ENCODE results near the gene TMEM38B. TPM values are rescaled to one million over a fixed set of nuclear protein-coding genes. Genes with fewer than 3 reads are reported as not detected.

Gene TMEM38B, protein sequence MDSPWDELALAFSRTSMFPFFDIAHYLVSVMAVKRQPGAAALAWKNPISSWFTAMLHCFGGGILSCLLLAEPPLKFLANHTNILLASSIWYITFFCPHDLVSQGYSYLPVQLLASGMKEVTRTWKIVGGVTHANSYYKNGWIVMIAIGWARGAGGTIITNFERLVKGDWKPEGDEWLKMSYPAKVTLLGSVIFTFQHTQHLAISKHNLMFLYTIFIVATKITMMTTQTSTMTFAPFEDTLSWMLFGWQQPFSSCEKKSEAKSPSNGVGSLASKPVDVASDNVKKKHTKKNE
- total RNA-seq (2014; rRNA removed; shearing (Covaris generic)) (14.7 and 18.1 TPM in 2 replicates), polyA plus RNA-seq (2016; fragmentation: Nextera tagmentation; extraction: Ambion mirVana) (8.0 and 9.4 TPM in 2 replicates)
- long read RNA-seq, transcript TMEM38B-202 (6 exons, 3,525 nt) = major isoform, 10 of 11 reads
- long read RNA-seq, partial matches to known transcripts = 0 of 11 reads
- long read RNA-seq, other reads (novel, unspliced or antisense) = 1 of 11 reads

DNA sequence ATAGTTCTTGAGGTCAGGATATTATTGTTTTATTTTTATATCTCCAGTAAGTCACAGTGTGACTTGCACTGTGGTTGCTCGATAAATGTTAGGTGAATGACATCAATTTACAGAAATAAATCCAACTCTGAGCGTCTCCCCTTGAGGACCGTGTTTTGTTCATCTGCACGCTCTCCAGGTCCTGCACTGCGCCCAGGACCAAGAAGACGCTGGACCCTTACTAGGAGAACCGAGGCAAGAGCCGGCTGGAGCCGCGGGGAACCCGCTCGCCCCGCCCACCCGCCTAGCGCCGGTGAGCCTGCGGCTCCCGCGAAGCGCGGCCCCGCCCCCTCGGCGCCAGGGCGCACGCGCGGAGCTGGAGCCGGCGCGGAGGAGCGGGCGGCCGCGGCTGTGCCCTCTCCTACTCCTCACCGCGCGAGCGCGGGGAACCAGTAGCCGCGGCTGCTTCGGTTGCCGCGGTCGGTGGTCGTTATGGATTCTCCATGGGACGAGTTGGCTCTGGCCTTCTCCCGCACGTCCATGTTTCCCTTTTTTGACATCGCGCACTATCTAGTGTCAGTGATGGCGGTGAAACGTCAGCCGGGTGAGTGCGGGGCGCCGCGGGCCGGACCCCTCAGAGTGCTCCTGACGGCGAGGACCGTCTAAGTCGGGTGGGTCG, at the start of gene TMEM38B:
TSS of gene TMEM38B (plus strand) at position 352 of the 658 bp plus-strand sequence. CDS start at position 472, 120 bp downstream.
- peak within 1 kb of the TSS; percentile 87 for H3K4me2 ChIP-seq
- H3K9me2 ChIP-seq (ENCODE audit: insufficient read depth) = no peaks in the 10 kb centered on the region
- Mint-ChIP-seq H3K36me3 (ENCODE audit: low read depth) (no peaks in the 10 kb centered on the region), H3K9me3 (no peaks in the 10 kb centered on the region), H3K27ac (no peak within 1 kb of the TSS), H3K27me3 (ENCODE audit: insufficient read depth, low read depth, poor library complexity) (peaks cover 19% of the 10 kb centered on the region), H3K4me1 (peaks cover 7% of the 10 kb centered on the region; the same call in 2 of the 3 replicates), H3K4me3 (peak within 1 kb of the TSS; percentile 81)
- H3K4me3 ChIP-seq = peak within 1 kb of the TSS; percentile 68
- H3K4me1 ChIP-seq (ENCODE audit: insufficient read depth) = peaks cover 8% of the 10 kb centered on the region
- H3K36me3 ChIP-seq (ENCODE audit: insufficient read depth) = no peaks in the 10 kb centered on the region
- DNase-seq (ENCODE audit: low spot score) = peak; percentile 86
- no peaks in the 10 kb centered on the region; the same call in 1 of the 2 replicates for H4K20me1 ChIP-seq (replicated peaks; ENCODE audit: insufficient read depth)
- peak; percentile 92 for ATAC-seq
- no peaks in the 10 kb centered on the region for H3F3A ChIP-seq (replicated peaks; ENCODE audit: low read depth)
- peak; percentile 54; the same call in 1 of the 2 replicates for TF ChIP-seq POLR2AphosphoS5 (IDR thresholded peaks at IDR 0.05; ENCODE audit: low read depth)
- no peak for TF ChIP-seq ZNF114 (CRISPR knock-in tag; IDR thresholded peaks at IDR 0.05)
- H3K79me2 ChIP-seq (replicated peaks; ENCODE audit: insufficient read depth) = peaks cover 3% of the 10 kb centered on the region; the same call in 1 of the 2 replicates
- no peak within 1 kb of the TSS for H3K27ac ChIP-seq (ENCODE audit: low read depth)
- peak within 1 kb of the TSS; percentile 96 for H2AFZ ChIP-seq
- peaks cover 33% of the 10 kb centered on the region for H3K27me3 ChIP-seq (ENCODE audit: insufficient read depth)

DNA sequence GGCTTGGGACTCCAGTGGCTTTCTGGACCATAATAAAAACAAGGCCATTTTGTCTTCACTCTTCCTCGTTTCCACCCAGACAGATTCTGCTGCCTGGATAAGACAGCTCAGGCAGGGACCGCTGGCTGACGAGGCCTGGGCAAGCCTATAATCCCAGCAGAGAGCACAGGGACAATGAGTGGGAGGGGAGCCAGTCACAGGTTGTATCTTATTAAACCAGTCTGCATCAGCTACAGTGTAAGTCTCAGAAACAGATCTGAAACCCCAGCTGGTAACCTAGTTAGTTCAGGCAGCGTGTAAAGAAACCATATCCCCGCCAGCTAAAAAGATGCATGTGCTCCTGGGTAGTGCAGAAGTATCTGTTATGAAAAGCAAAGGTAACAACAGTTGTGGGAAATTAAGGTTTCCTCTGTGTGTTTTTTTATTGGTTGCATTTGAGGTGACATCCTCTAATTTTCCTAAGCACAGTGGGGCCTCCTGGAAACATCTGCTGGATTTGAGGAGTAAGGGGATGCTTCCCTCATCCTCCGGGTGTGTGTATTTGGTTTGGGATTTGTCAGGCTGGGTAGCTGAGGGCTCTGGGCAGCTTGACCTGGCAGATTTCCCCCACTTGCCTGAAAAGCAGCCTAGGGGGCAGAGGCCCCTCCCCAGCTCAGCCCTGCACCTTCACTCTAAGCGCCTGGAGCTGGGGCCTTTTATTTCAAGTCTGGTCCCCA, 47.3 kb upstream of the TMEM38B start:
- H3K27ac ChIP-seq (ENCODE audit: low read depth) = no peak overlapping the region
- Mint-ChIP-seq H3K9me3 (no peaks in the 10 kb centered on the region), H3K27ac (no peak overlapping the region), H3K36me3 (ENCODE audit: low read depth) (no peaks in the 10 kb centered on the region), H3K27me3 (ENCODE audit: insufficient read depth, low read depth, poor library complexity) (peaks cover 2% of the 10 kb centered on the region), H3K4me1 (peaks cover 13% of the 10 kb centered on the region), H3K4me3 (no peak overlapping the region)
- no peaks in the 10 kb centered on the region for H4K20me1 ChIP-seq (replicated peaks; ENCODE audit: insufficient read depth)
- no peaks in the 10 kb centered on the region for H3K36me3 ChIP-seq (ENCODE audit: insufficient read depth)
- H3K4me3 ChIP-seq = no peak overlapping the region
- no peaks in the 10 kb centered on the region for H3K79me2 ChIP-seq (replicated peaks; ENCODE audit: insufficient read depth)
- DNase-seq (ENCODE audit: low spot score) = no peak
- H3K9me2 ChIP-seq (ENCODE audit: insufficient read depth) = peaks cover 5% of the 10 kb centered on the region; the same call in 1 of the 2 replicates
- no peak overlapping the region for H3K4me2 ChIP-seq
- peak overlapping the region; percentile 78; the same call in 1 of the 2 replicates for H2AFZ ChIP-seq
- no peaks in the 10 kb centered on the region for H3F3A ChIP-seq (replicated peaks; ENCODE audit: low read depth)
- no peaks in the 10 kb centered on the region for H3K27me3 ChIP-seq (ENCODE audit: insufficient read depth)
- peaks cover 4% of the 10 kb centered on the region; the same call in 1 of the 2 replicates for H3K4me1 ChIP-seq (ENCODE audit: insufficient read depth)
- ATAC-seq = peak; percentile 34
- TF ChIP-seq, protein P1, sequence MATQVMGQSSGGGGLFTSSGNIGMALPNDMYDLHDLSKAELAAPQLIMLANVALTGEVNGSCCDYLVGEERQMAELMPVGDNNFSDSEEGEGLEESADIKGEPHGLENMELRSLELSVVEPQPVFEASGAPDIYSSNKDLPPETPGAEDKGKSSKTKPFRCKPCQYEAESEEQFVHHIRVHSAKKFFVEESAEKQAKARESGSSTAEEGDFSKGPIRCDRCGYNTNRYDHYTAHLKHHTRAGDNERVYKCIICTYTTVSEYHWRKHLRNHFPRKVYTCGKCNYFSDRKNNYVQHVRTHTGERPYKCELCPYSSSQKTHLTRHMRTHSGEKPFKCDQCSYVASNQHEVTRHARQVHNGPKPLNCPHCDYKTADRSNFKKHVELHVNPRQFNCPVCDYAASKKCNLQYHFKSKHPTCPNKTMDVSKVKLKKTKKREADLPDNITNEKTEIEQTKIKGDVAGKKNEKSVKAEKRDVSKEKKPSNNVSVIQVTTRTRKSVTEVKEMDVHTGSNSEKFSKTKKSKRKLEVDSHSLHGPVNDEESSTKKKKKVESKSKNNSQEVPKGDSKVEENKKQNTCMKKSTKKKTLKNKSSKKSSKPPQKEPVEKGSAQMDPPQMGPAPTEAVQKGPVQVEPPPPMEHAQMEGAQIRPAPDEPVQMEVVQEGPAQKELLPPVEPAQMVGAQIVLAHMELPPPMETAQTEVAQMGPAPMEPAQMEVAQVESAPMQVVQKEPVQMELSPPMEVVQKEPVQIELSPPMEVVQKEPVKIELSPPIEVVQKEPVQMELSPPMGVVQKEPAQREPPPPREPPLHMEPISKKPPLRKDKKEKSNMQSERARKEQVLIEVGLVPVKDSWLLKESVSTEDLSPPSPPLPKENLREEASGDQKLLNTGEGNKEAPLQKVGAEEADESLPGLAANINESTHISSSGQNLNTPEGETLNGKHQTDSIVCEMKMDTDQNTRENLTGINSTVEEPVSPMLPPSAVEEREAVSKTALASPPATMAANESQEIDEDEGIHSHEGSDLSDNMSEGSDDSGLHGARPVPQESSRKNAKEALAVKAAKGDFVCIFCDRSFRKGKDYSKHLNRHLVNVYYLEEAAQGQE (IDR thresholded peaks at IDR 0.05; ENCODE audit: unreplicated experiment) = no peak
- TF ChIP-seq EZH2phosphoT487 (IDR thresholded peaks at IDR 0.05; ENCODE audit: unreplicated experiment) (no peak), ZNF331 (CRISPR knock-in tag; IDR thresholded peaks at IDR 0.05; ENCODE audit: low read depth) (no peak), CREB1 (CRISPR knock-in tag; IDR thresholded peaks at IDR 0.05; ENCODE audit: low read depth) (no peak), ZNF114 (CRISPR knock-in tag; IDR thresholded peaks at IDR 0.05) (no peak)
- TF ChIP-seq, protein P2, sequence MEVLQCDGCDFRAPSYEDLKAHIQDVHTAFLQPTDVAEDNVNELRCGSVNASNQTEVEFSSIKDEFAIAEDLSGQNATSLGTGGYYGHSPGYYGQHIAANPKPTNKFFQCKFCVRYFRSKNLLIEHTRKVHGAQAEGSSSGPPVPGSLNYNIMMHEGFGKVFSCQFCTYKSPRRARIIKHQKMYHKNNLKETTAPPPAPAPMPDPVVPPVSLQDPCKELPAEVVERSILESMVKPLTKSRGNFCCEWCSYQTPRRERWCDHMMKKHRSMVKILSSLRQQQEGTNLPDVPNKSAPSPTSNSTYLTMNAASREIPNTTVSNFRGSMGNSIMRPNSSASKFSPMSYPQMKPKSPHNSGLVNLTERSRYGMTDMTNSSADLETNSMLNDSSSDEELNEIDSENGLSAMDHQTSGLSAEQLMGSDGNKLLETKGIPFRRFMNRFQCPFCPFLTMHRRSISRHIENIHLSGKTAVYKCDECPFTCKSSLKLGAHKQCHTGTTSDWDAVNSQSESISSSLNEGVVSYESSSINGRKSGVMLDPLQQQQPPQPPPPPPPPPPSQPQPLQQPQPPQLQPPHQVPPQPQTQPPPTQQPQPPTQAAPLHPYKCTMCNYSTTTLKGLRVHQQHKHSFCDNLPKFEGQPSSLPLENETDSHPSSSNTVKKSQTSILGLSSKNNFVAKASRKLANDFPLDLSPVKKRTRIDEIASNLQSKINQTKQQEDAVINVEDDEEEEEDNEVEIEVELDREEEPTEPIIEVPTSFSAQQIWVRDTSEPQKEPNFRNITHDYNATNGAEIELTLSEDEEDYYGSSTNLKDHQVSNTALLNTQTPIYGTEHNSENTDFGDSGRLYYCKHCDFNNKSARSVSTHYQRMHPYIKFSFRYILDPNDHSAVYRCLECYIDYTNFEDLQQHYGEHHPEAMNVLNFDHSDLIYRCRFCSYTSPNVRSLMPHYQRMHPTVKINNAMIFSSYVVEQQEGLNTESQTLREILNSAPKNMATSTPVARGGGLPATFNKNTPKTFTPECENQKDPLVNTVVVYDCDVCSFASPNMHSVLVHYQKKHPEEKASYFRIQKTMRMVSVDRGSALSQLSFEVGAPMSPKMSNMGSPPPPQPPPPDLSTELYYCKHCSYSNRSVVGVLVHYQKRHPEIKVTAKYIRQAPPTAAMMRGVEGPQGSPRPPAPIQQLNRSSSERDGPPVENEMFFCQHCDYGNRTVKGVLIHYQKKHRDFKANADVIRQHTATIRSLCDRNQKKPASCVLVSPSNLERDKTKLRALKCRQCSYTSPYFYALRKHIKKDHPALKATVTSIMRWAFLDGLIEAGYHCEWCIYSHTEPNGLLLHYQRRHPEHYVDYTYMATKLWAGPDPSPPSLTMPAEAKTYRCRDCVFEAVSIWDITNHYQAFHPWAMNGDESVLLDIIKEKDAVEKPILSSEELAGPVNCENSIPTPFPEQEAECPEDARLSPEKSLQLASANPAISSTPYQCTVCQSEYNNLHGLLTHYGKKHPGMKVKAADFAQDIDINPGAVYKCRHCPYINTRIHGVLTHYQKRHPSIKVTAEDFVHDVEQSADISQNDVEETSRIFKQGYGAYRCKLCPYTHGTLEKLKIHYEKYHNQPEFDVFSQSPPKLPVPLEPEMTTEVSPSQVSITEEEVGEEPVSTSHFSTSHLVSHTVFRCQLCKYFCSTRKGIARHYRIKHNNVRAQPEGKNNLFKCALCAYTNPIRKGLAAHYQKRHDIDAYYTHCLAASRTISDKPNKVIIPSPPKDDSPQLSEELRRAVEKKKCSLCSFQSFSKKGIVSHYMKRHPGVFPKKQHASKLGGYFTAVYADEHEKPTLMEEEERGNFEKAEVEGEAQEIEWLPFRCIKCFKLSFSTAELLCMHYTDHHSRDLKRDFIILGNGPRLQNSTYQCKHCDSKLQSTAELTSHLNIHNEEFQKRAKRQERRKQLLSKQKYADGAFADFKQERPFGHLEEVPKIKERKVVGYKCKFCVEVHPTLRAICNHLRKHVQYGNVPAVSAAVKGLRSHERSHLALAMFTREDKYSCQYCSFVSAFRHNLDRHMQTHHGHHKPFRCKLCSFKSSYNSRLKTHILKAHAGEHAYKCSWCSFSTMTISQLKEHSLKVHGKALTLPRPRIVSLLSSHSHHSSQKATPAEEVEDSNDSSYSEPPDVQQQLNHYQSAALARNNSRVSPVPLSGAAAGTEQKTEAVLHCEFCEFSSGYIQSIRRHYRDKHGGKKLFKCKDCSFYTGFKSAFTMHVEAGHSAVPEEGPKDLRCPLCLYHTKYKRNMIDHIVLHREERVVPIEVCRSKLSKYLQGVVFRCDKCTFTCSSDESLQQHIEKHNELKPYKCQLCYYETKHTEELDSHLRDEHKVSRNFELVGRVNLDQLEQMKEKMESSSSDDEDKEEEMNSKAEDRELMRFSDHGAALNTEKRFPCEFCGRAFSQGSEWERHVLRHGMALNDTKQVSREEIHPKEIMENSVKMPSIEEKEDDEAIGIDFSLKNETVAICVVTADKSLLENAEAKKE (CRISPR knock-in tag; IDR thresholded peaks at IDR 0.05) = no peak

All from GM23338 (cell line).